GM12891 (cell line): ENCODE data around the gene NRG2.

ENCODE experiments used
- POLR2A ChIP-seq: IDR thresholded peaks from 2 replicates; pipeline ENCODE4 v1.6.1; 2011; ENCODE audit warnings: low read depth, low read length, control low read depth
- POLR2AphosphoS5 ChIP-seq: IDR thresholded peaks from 2 replicates; pipeline ENCODE4 v1.6.1; 2011; ENCODE audit warnings: low read depth, low read length, control low read depth
- POU2F2 ChIP-seq: IDR thresholded peaks from 2 replicates; pipeline ENCODE4 v1.6.1; 2011; ENCODE audit warnings: low read depth, mild to moderate bottlenecking, control low read depth, low read length, moderate library complexity
- TAF1 ChIP-seq: IDR thresholded peaks from 2 replicates; pipeline ENCODE4 v1.6.1; 2011; ENCODE audit warnings: low read depth, low read length, control low read depth

DNA sequence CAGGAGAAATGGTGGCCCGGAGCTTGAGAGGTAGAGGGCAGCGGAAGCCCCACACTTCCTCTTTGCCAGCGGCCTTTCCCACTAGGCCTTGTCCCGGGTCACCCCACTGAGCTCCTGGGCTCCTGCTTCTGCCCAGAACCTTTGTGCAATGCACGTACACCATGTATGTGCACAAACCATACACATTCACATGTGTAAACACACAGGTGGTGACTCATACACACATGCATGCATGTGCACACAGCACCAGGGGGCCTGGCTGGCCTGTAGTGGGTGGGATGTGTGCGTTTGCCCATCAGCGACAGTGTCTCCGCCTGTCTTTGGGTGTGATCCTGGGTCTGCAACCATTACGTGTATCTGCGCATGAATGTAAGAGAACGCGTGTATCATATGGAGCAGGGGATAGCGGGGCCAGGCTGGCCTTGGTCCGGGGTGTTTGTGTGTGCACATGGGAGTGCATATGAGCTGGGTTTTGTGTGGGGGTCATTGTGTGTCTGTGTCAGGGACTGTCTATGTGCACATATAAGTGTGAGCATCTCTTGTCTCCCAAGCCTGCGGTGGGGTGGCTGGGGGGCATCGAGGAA, 203.8 kb downstream of the NRG2 start:
- TF ChIP-seq TAF1 (no peak), POLR2A (no peak), POLR2AphosphoS5 (no peak), POU2F2 (no peak)
